ENCODE data around the gene STT3B.

The STT3B gene

GRCh38 chr3:31542246-31542645 lies 9.5 kb downstream of the STT3B start:
- ChIA-PET CTCF (interaction anchor here (0.6 kb wide), 1 partner anchor 13 kb away, joined by 4 read pairs; no protein-coding TSS in a partner anchor), POLR2A (interaction anchor here (0.8 kb wide), 1 partner anchor 10 kb away, joined by 3 read pairs; the partner anchor contains the start of gene STT3B)
- H3K9me3 ChIP-seq (ENCODE audit: control insufficient read depth, insufficient read depth, low read depth, low read length) = no peaks in the 10 kb centered on the region
- TF ChIP-seq ZFHX2 (tag by site-specific recombination; conservative IDR thresholded peaks at IDR 0.05) (no peak), ZFP3 (tag by site-specific recombination; IDR thresholded peaks at IDR 0.05; ENCODE audit: low read depth) (no peak), ZSCAN18 (tag by site-specific recombination; IDR thresholded peaks at IDR 0.05) (no peak), ZNF274 (IDR thresholded peaks at IDR 0.05; ENCODE audit: low read length) (no peak), ZNF274 (tag by site-specific recombination; IDR thresholded peaks at IDR 0.05; ENCODE audit: borderline replicate concordance) (no peak)
- H3K27ac ChIP-seq (ENCODE audit: extremely low read depth, low read depth, low read length) = no peak overlapping the region
- H3K4me3 ChIP-seq (ENCODE audit: low read depth, low read length) = no peak overlapping the region
- no peaks in the 10 kb centered on the region for H3K36me3 ChIP-seq (ENCODE audit: control insufficient read depth in 2 of 2, insufficient read depth in 1 of 2, low read length in 2 of 2)
- H3K4me1 ChIP-seq (ENCODE audit: control insufficient read depth, insufficient read depth, low read length) = peaks cover 9% of the 10 kb centered on the region

- H3K4me1 ChIP-seq (ENCODE audit: control insufficient read depth, insufficient read depth, low read length) = peaks cover 9% of the 10 kb centered on the region
- no peaks in the 10 kb centered on the region for H3K9me3 ChIP-seq (ENCODE audit: control insufficient read depth, insufficient read depth, low read depth, low read length)
- ChIA-PET CTCF (interaction anchor here (0.6 kb wide), 1 partner anchor 475 kb away, joined by 4 read pairs; no protein-coding TSS in a partner anchor), POLR2A (interaction anchor here (1.0 kb wide), 1 partner anchor 11 kb away, joined by 4 read pairs; the partner anchor contains the start of gene STT3B)
- H3K36me3 ChIP-seq (ENCODE audit: control insufficient read depth in 2 of 2, insufficient read depth in 1 of 2, low read length in 2 of 2) = no peaks in the 10 kb centered on the region
- no peak for TF ChIP-seq ZNF155 (tag by site-specific recombination; IDR thresholded peaks at IDR 0.05)
- no peak for TF ChIP-seq ZNF488 (tag by site-specific recombination; IDR thresholded peaks at IDR 0.05)
- TF ChIP-seq ZNF704 (tag by site-specific recombination; IDR thresholded peaks at IDR 0.05) = no peak
- no peak for TF ChIP-seq ZNF792 (tag by site-specific recombination; IDR thresholded peaks at IDR 0.05)
- TF ChIP-seq ZNF624 (tag by site-specific recombination; IDR thresholded peaks at IDR 0.05) = no peak
- no peak for TF ChIP-seq ZEB2 (tag by site-specific recombination; IDR thresholded peaks at IDR 0.05)
- TF ChIP-seq ZNF133 (tag by site-specific recombination; IDR thresholded peaks at IDR 0.05) = no peak
- no peak for TF ChIP-seq TRIM28 (IDR thresholded peaks at IDR 0.05; ENCODE audit: borderline replicate concordance, low read length)
- TF ChIP-seq ZBTB20 (tag by site-specific recombination; IDR thresholded peaks at IDR 0.05) = no peak
- no peak for TF ChIP-seq ZNF48 (tag by site-specific recombination; IDR thresholded peaks at IDR 0.05)
- no peak for TF ChIP-seq ZFP3 (tag by site-specific recombination; IDR thresholded peaks at IDR 0.05; ENCODE audit: low read depth)
- no peak for TF ChIP-seq GLIS1 (tag by site-specific recombination; IDR thresholded peaks at IDR 0.05)
- no peak for TF ChIP-seq ZBTB6 (tag by site-specific recombination; IDR thresholded peaks at IDR 0.05)
- TF ChIP-seq ZNF18 (tag by site-specific recombination; IDR thresholded peaks at IDR 0.05) = no peak
- TF ChIP-seq ZNF558 (tag by site-specific recombination; IDR thresholded peaks at IDR 0.05) = no peak
- no peak for TF ChIP-seq ZNF423 (tag by site-specific recombination; IDR thresholded peaks at IDR 0.05)
- H3K4me3 ChIP-seq (ENCODE audit: low read depth, low read length) = no peak overlapping the region
- H3K27ac ChIP-seq (ENCODE audit: extremely low read depth, low read depth, low read length) = no peak overlapping the region
Measured at GRCh38 chr3:31543375-31543774, 10.7 kb downstream of the STT3B start.

Data from HEK293 (cell line).